GM13977 (cell line): Measurements from ENCODE around the gene GNPTG.

Experiments used
- DNase-seq: peaks from one replicate; pipeline ENCODE4 v3.0.0; 2012; ENCODE audit warnings: low spot score
- CTCF ChIP-seq: IDR thresholded peaks from 2 replicates; pipeline ENCODE4 v1.5.1; 2012; ENCODE audit warnings: mild to moderate bottlenecking, control low read depth; ENCODE audit not compliant: insufficient read depth; ENCODE audit errors: extremely low read depth, missing control alignments
- in situ Hi-C: fragments of 300-500 bp; cut with MboI; formaldehyde crosslinking; loops from one replicate; pipeline ENCODE4 v1.12.0; 2022; ENCODE audit warnings: low sequenced_read_pairs, low pct_unique_long_range_greater_than_20kb, mixed read lengths, inconsistent platforms; ENCODE audit not compliant: unreplicated experiment

Gene GNPTG

GRCh38 chr16:1372292-1372950, 20.7 kb downstream of the GNPTG start:
- in situ Hi-C loops = no loop called here
- no peak for DNase-seq
- no peak for TF ChIP-seq CTCF

DNA sequence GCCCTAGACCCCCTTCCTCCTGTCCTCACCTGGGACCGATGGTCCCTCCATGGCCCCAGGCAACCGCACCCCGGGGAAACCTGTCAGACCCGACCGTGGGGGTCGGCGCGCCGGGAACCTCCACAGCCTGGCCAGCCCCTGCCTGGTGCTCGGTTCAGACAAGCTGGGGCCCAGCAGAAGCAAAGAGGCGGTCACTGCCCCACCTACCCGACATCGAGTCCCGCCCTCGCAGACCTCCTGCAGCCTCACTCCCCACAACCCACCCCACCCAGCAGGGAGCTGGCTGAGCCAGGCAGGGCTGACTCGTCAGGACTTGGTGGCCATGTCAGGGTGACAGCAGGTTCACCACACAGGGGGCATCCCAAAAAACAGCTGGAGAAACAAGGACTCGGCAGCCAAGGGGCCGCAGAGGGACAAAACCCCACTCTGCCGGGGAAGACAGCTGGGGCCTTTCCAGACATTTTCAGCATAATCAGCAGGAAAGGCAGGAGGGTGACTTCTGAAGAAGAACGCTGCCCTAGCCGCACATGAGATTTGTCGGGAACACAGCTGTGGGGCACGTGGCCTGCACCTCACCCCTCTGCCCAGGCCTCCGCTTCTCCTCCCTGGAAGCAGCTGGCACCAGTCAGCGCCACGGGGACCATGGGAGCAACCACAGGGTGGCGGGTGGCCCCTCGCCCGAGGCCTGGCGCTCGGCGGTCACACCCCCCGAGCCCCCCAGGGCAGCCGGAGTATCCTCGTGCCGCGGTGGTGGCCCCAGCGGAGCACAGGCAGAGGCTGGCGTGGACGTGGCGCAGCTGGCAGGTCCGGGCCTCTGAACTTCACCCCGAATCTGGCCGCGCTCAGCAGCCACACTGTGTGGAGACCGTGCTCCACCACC, 22.9 kb downstream of the GNPTG start:
- in situ Hi-C loops = no loop called here
- DNase-seq = no peak
- no peak for TF ChIP-seq CTCF

- no peak for TF ChIP-seq CTCF
- in situ Hi-C loops = no loop called here
- DNase-seq = no peak
Measured at GRCh38 chr16:1375298-1375640, 23.5 kb downstream of the GNPTG start.

DNA sequence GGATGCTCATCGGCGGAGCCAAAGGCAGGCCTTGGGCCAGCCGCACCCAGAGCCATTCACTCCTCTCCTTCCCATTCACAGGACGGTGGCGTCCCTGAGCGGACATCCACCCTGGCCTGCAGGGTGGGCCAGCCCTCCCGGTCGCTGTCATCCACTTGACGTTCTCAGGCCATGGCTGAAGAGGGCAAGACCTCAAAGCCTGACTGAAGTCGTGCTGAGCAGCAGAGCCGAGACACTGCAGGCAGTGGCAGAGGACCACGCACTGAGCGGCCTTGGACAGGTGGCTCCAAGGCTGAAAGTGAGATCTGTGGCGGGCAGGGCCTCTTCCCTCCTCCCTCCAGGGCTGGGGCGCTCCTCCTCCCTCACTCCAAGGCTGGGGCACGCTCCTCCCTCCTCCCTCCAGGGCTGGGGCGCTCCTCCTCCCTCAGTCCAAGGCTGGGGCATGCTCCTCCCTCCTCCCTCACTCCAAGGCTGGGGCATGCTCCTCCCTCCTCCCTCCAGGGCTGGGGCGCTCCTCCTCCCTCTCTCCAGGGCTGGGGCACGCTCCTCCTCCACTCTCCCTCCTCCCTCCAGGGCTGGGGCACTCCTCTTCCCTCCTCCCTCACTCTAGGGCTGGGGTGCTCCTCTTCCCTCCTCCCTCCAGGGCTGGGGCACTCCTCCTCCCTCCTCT, 24.1 kb downstream of the GNPTG start:
- DNase-seq = no peak
- in situ Hi-C loops = no loop called here
- TF ChIP-seq CTCF = no peak

GRCh38 chr16:1377406-1378010, 25.8 kb downstream of the GNPTG start:
- no peak for TF ChIP-seq CTCF
- DNase-seq = no peak
- in situ Hi-C loops = no loop called here

- TF ChIP-seq CTCF = no peak
- DNase-seq = no peak
- in situ Hi-C loops = no loop called here
Measured at GRCh38 chr16:1378087-1378803, 26.5 kb downstream of the GNPTG start.
